Frontal cortex (tissue), 4 donors: ENCODE data around the gene MS4A12. TPM values are rescaled to one million over a fixed set of nuclear protein-coding genes. Genes with fewer than 3 reads are reported as not detected.
"Not testable (repeated sequence)": the region's sequence is repeated elsewhere in the genome, so short reads cannot be mapped to it uniquely, and the experiment has no call there.

Experiments
- DNase-seq, 2 donors: peaks; one replicate each; pipeline ENCODE4 v3.0.0; 2012; ENCODE audit warnings: low spot score in 2 of 2
- FAIRE-seq: peaks from 2 replicates; lab custom pipeline; 2012; peaks lifted over from hg19 to GRCh38; lab: Jason Lieb, UNC
- total RNA-seq: library from RNA; depleted of rRNA; stranded (reverse); fragments of >200 nt; gene quantifications from one replicate; pipeline ENCODE4 v1.2.3, GENCODE V29; 2014
- donor health status: control.
- donor health status: control.
- donor health status: control.

MS4A12 gene
- total RNA-seq, 1 donor from 2014 or later: not detected

DNA sequence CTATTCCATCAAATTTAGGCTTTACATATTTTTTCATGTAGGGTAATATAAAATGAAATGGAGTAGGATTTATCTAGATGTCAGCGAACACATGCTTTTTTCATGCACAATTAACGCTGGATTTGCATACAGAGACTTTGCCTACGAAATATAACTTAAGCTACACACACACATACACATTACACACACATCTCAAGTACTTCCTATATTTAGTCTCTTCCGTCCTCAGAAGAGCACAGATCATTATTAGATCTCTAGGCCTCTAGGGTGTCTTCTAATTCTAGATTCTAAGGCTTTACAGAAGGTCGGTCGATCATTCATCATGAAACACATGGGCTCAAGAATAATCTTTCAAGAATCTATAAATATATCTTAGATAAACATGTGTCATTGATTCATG is 18.8 kb downstream of the MS4A12 start:
- DNase-seq (no peak), FAIRE-seq (no peak)

DNA sequence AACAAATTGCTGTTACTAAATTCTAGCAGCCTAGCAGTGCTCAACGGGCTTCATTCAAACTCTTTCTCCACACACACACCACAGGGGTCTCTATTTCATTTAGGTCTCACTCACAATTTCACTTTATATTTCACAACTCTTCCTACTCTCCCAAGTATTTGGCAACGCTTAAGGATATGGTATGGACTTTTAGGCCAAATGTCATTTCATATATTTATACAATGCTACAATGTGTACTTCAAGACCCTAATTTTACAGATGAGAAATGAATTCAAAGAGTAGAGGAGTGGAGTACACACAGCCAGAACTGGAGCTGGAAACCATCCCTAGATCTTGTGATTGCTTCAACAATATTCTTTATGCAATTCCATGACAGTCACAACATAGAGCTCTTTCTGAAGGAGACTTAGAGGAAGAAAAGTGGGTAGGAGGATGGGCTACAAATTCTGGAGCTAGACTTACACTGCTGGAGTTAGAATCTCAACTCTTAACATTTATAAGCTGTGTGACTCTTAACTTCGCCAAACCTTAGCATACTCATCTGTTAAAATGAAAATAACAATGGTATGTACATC is 20.2 kb downstream of the MS4A12 start:
- DNase-seq: no peak
- no peak for FAIRE-seq

DNA sequence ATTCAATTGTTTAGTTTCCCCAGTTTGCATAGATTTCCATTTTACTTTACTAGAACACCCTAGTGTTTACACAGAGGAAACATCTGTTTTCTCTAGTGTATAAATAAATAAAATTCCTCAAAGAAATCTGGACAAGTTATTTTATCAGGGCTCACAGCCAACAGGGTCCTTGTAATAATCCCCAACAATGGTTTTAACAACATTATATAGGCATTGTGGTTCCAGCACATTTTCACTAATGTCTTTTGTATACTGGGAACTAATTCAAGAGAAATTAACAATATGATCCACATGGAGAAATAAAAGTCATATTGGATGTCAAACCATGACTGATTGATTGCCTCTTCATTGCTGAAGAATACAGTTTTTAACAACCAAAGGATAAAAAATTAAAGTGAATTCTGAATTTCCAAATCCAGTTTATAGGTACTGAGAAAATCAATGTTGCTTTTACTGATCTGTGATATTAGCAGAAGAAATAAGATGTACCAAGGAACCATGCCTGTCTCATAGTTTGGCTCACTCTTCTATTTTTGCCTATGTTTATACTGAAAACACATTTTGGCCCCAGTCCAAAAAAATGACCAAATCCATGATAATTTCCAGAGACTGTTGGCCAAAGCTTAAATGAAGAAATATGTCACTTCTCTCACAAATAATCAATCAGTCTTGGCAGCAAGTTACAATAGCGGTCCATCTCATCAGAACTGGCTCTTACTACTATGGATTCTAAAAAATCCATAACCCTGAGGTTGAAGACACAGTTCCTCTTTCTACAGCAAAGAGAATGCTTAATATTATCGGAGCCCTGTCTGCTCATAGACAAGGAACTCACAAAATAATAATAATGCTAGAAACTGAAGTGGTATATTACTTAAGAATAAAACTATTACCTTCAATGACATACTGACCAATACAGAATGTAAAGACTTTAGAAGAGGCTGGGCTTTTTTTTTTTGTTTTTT is 21.2 kb downstream of the MS4A12 start:
- FAIRE-seq: no peak
- no peak for DNase-seq

DNA sequence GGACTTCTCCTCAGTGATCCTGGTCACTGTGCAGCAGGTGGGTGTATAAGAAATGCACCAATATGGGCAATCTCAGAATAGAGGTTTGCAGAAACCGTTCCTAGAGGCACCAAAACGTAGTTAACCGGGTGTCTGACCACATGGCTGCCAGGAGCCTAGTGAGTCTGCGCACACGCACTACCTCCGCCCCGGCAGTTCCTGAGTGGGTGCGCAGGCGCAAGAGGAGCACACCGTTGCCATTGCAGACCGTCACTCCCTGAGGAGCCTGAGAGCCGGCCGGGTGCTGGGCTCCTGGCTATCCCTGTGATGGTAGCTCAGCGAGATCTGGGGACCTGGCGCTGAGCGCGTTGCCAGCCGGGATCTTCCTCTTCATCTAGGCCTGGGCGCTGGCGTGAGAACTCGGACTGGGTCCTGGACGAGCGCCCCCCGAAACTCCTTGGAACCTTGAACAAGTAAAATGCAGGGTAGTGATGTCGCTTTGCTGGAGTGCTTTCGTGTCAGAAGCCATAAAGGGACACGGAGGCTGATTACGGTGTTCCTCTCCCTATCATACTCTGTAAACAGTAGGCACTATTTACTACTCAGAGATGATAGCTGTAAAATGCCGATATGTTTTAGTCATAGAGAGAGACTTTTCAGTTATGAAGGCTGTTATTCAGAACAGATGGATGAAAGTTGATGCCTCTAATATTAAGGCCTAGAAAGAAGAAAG is 22.7 kb downstream of the MS4A12 start, which contains the start of gene MS4A13:
MS4A13 (plus strand) TSS at position 249 of the 712 bp plus-strand sequence. CDS start 2,692 bp downstream, outside the sequence.
- FAIRE-seq (no peak), DNase-seq (no peak)

DNA sequence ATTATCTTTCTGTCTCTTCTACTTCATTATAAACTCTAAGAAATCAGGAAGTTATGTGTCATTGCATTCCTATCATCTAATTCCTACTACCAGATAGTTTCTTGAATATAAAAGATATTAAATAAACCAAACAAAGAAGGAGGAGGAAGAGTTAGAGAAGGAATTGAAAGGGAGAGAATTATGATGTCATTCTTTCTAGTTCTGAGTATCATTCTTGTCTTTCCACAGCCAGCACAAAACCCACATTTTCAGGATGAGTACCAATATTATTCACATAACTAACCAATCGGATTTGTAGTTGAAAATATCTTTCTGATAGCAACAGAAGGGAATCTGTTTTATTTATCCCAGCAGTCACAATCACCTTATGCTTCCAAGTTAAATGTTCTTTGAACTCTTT is 35.9 kb downstream of the MS4A12 start:
- no peak for FAIRE-seq

DNA sequence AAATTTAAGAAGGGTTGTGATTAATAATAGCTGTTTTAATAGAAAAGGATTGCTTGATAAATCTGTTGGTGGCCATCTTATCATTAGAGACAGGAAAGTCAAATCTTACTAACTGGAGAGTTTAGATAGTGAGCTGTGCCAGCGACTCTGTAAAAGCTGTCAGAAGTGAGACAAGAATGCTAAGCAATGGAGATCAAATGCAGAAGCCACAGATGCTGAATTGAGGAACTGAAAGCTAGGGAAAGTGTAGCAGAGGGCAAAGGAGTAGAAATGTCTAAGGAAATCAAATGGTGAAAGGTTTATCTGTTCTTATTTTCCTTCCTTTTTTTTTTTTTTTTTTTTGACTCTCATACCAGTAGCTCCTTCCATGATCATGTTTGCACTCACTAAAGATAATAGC is 36.4 kb downstream of the MS4A12 start:
- DNase-seq (no peak), FAIRE-seq (no peak)

More for the DNA sequence above, 35.9 kb downstream of the MS4A12 start:
- no peak for DNase-seq

DNA sequence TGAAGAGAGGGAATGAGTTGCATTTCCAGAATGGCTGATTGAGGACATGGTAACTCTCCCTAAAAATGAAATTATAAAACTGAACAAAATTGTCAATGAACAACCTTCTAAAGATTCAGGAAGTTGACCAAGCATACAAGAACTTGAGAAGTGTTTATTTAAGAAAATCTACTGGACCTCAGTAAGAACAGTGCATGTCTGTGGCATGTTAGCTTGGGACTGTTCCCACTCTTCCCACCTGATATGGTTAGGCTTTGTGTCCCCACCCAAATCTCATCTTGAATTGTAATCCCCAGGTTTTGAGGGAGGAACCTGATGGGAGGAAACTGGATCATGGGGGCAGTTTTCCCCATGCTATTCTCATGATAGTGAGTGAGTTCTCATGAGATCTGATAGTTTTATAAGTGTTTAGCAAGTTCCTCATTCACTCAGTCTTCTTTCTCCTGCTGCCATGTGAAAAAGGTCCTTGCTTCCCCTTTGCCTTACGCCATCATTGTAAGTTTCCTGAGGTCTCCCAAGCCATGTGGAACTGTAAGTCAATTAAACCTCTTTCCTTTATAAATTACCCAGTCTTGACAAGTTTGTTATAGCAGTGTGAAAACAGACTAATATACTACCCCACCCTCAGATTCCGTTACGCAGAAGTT is 38.0 kb downstream of the MS4A12 start:
- DNase-seq (no peak), FAIRE-seq (no peak)

DNA sequence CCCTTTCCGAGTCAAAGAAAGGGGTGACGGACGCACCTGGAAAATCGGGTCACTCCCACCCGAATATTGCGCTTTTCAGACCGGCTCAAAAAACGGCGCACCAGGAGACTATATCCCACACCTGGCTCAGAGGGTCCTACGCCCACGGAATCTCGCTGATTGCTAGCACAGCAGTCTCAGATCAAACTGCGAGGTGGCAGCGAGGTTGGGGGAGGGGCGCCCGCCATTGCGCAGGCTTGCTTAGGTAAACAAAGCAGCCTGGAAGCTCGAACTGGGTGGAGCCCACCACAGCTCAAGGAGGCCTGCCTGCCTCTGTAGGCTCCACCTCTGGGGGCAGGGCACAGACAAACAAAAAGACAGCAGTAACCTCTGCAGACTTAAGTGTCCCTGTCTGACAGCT is 39.8 kb downstream of the MS4A12 start:
- FAIRE-seq, DNase-seq: not testable (repeated sequence)

DNA sequence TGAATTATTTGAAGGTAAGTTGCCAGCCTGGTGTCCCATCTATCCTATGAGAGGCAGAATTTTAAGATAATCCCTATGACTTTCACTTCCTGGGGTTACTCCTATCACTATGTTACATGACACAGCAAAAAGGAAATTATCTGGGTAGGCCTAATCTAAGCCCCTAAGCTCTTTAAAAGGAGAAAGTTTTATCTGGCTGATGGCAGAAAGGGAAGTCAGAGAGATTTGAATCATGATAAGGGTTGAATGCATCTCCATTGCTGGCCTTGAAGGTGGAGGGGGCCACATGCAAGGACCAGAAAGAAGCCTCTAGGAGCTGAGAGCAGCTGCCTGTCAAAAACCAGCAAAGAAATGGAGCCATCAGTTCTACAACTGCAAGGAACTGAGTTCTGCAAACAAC is 46.0 kb downstream of the MS4A12 start:
- not testable (repeated sequence) for DNase-seq, FAIRE-seq

DNA sequence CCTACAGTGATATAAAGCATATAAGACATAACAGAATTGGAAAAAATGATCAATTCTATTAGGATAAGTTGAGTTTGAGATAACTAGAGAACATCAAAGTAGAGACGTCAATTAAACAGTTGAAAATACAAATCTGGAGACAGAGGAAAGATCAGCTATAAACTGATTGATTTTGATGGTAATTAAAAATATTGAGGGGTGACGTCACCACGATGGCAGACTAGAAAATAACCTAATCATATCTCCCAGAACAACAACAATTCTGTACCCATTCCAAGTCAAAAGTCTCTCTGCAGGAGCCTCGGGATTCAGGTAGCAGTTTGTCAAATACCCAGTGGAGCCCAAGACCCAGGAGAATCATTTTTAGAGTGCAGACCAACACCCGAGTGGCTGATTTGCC is 51.5 kb downstream of the MS4A12 start:
- FAIRE-seq (no peak), DNase-seq (no peak)

Other genes starting within 250 kb of the MS4A12 start
- not detected for gene MS4A4E, start 249.6 kb upstream of the MS4A12 start, total RNA-seq
- gene MS4A4A, start 212.1 kb upstream of the MS4A12 start, total RNA-seq: 2.0 TPM
- gene MS4A6E, start 165.5 kb upstream of the MS4A12 start, total RNA-seq: not detected
- 1.2 TPM for gene MS4A7, start 114.2 kb upstream of the MS4A12 start, total RNA-seq
- gene MS4A14, start 96.3 kb upstream of the MS4A12 start, total RNA-seq: not detected
- not detected for gene MS4A5, start 63.2 kb upstream of the MS4A12 start, total RNA-seq
- under 0.01 TPM for gene MS4A1, start 36.9 kb upstream of the MS4A12 start, total RNA-seq
- not detected for gene MS4A13, start 22.6 kb downstream of the MS4A12 start, total RNA-seq
- gene MS4A8, start 206.8 kb downstream of the MS4A12 start, total RNA-seq: 0.41 TPM
- gene MS4A18, start 231.9 kb downstream of the MS4A12 start, total RNA-seq: not detected